Lung (tissue), 12 donors: ENCODE results near the gene ERVMER34-1. TPM values are rescaled to one million over a fixed set of nuclear protein-coding genes. Genes with fewer than 3 reads are reported as not detected.

Source experiments
- ATAC-seq: fragments of 200-7000 bp; cut with Tn5 transposase; one replicate; pipeline ENCODE4 v1.9.1; 2020; ENCODE audit warnings: moderate number of reproducible peaks; ENCODE audit not compliant: insufficient read depth, low FRiP score
- DNase-seq, 3 donors: peaks; one replicate each; pipeline ENCODE4 v3.0.0-alpha.2; 2013 to 2017
- H3K27ac ChIP-seq, 2 donors: one replicate each; pipeline ENCODE4 v1.5.1; 2013; ENCODE audit warnings: mild to moderate bottlenecking in 2 of 2, moderate library complexity in 2 of 2, control low read depth in 1 of 2, inconsistent platforms in 1 of 2, low read depth in 1 of 2, low read length in 1 of 2
- H3K27me3 ChIP-seq, 3 donors: one replicate each; pipeline ENCODE4 v1.5.1; 2013; ENCODE audit warnings: low read length in 2 of 3; ENCODE audit not compliant: control insufficient read depth in 3 of 3, insufficient read depth in 3 of 3
- H3K36me3 ChIP-seq, 4 donors: one replicate each; pipeline ENCODE4 v1.5.1; 2013; ENCODE audit warnings: low read length in 4 of 4, mild to moderate bottlenecking in 1 of 4, moderate library complexity in 1 of 4; ENCODE audit not compliant: control insufficient read depth in 4 of 4, insufficient read depth in 4 of 4
- H3K4me1 ChIP-seq, 5 donors: one replicate each; pipeline ENCODE4 v1.5.1; 2013; ENCODE audit warnings: low read length in 5 of 5, mild to moderate bottlenecking in 2 of 5, moderate library complexity in 1 of 5; ENCODE audit not compliant: control insufficient read depth in 5 of 5, insufficient read depth in 5 of 5
- H3K4me3 ChIP-seq: one replicate; pipeline ENCODE4 v1.5.1; 2013; ENCODE audit warnings: mild to moderate bottlenecking, control low read depth, moderate library complexity
- H3K9ac ChIP-seq, 2 donors: one replicate each; pipeline ENCODE4 v1.5.1; 2013; ENCODE audit warnings: low read length in 2 of 2, control low read depth in 1 of 2; ENCODE audit not compliant: insufficient read depth in 1 of 2
- H3K9me3 ChIP-seq, 4 donors: one replicate each; pipeline ENCODE4 v1.5.1; 2013; ENCODE audit warnings: low read length in 3 of 4, mild to moderate bottlenecking in 1 of 4, moderate library complexity in 1 of 4; ENCODE audit not compliant: control insufficient read depth in 4 of 4, insufficient read depth in 3 of 4
- WGBS, 2 donors: extraction: QIAGEN DNeasy Blood & Tissue Kit; methylation state at CpG; one replicate each; pipeline ENCODE4 v1.1.7; 2013; 5-methylcytosine and 5-hydroxymethylcytosine counted together
- polyA plus RNA-seq, 2 donors: library from polyadenylated mRNA; stranded (reverse); fragments of 200-250 nt; gene quantifications; one replicate each; pipeline ENCODE4 v1.2.1, GENCODE V29; 2013
- total RNA-seq, 2 donors: library from RNA; depleted of rRNA in 1 of 2; stranded (reverse); fragments of >200 nt in 1 of 2; gene quantifications; one replicate each; pipeline ENCODE4 v1.2.1, GENCODE V29; 2014 to 2021
- TF ChIP-seq, protein P1 (sequence below): IDR thresholded peaks from 2 replicates; pipeline ENCODE4 v1.5.1; 2012; ENCODE audit warnings: mild to moderate bottlenecking; ENCODE audit errors: control extremely low read depth, extremely low read depth
- donor health status: control.
- donor health status: control.
- donor health status: Bipolar disorder and iron deficiency.
- donor health status: healthy.
- donor health status: DM: yes; HTN: yes; CAD: no.

ERVMER34-1 gene
- total and polyA plus RNA-seq, 4 donors: 0.83 to 2.2 (median 0.91) TPM

DNA sequence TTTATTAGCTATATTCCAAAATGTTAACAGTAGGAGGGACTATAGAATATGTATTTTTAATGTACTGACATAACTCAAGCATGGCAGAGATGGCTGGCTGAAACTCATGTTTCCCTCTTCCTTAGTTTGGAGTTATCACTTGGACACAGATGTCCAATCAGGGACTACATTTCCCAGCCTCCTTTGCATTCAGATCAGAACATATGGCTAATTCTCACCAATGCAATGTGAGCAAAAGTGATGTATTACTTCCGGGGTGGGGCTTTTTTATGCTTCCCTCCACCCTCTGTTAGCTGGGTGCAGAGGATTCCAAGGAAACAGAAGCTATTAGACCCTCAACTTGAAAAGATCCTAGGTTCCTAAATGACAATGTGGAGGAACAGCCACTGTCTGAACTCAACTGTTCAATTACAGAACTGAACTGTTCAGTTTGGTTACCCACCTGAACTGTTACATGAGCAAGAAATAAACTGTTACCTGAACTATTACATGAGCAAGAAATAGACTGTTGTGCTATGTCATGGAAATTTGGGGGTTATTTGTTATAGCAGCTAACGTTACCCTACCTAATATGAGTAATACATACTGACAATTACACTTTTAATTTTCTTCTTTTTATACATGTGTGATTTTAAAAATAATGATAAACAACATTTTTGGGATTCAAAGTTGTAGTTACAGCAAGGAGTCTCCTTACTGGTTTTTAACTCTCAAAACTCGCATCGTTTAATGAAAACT, 29.6 kb upstream of the ERVMER34-1 start:
- H3K36me3 ChIP-seq: no peaks in the 10 kb centered on the region

GRCh38 chr4:52780206-52780605, 29.0 kb upstream of the ERVMER34-1 start:
- WGBS, 2 donors: 88 to 93% methylated on average over 2 of the region's 2 CpGs
- no peaks in the 10 kb centered on the region for H3K4me1 ChIP-seq
- H3K9me3 ChIP-seq: no peaks in the 10 kb centered on the region
- ATAC-seq (no peak), DNase-seq (no peak)
- H3K9ac ChIP-seq: no peak overlapping the region
- no peaks in the 10 kb centered on the region for H3K36me3 ChIP-seq
- H3K27ac ChIP-seq: no peak overlapping the region
- no peak overlapping the region for H3K4me3 ChIP-seq
- no peaks in the 10 kb centered on the region for H3K27me3 ChIP-seq
- TF ChIP-seq, protein P1, sequence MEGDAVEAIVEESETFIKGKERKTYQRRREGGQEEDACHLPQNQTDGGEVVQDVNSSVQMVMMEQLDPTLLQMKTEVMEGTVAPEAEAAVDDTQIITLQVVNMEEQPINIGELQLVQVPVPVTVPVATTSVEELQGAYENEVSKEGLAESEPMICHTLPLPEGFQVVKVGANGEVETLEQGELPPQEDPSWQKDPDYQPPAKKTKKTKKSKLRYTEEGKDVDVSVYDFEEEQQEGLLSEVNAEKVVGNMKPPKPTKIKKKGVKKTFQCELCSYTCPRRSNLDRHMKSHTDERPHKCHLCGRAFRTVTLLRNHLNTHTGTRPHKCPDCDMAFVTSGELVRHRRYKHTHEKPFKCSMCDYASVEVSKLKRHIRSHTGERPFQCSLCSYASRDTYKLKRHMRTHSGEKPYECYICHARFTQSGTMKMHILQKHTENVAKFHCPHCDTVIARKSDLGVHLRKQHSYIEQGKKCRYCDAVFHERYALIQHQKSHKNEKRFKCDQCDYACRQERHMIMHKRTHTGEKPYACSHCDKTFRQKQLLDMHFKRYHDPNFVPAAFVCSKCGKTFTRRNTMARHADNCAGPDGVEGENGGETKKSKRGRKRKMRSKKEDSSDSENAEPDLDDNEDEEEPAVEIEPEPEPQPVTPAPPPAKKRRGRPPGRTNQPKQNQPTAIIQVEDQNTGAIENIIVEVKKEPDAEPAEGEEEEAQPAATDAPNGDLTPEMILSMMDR: no peak

More for the DNA sequence above, 29.6 kb upstream of the ERVMER34-1 start:
- Histone ChIP-seq H3K27ac (no peak overlapping the region), H3K4me1 (no peaks in the 10 kb centered on the region), H3K4me3 (no peak overlapping the region), H3K9ac (no peak overlapping the region), H3K9me3 (no peaks in the 10 kb centered on the region), H3K27me3 (no peaks in the 10 kb centered on the region)
- TF ChIP-seq, protein P1: no peak
- ATAC-seq: no peak
- DNase-seq: no peak
- 90 to 94% methylated on average over 4 of the region's 4 CpGs for WGBS, 2 donors

- WGBS, 2 donors: 64 to 78% methylated on average over 8 of the region's 8 CpGs
- DNase-seq: no peak
- no peak for ATAC-seq
- TF ChIP-seq, protein P1: no peak
- Histone ChIP-seq H3K27me3 (no peaks in the 10 kb centered on the region), H3K27ac (no peak overlapping the region), H3K9me3 (no peaks in the 10 kb centered on the region), H3K9ac (no peak overlapping the region), H3K4me1 (no peaks in the 10 kb centered on the region), H3K4me3 (no peak overlapping the region), H3K36me3 (no peaks in the 10 kb centered on the region)
Measured at GRCh38 chr4:52760256-52760655, 9.0 kb upstream of the ERVMER34-1 start.

- no peak overlapping the region for H3K4me3 ChIP-seq
- H3K36me3 ChIP-seq: no peaks in the 10 kb centered on the region
- H3K27ac ChIP-seq: no peak overlapping the region
- peaks cover 0 to 6% (median 0%) of the 10 kb centered on the region in 3 donors for H3K27me3 ChIP-seq
- ATAC-seq (no peak), DNase-seq (no peak)
- no peak overlapping the region for H3K9ac ChIP-seq
- H3K9me3 ChIP-seq: no peaks in the 10 kb centered on the region
- peaks cover 0 to 9% (median 0%) of the 10 kb centered on the region in 5 donors for H3K4me1 ChIP-seq
- TF ChIP-seq, protein P1: no peak
Measured at GRCh38 chr4:52755426-52755825, 4.2 kb upstream of the ERVMER34-1 start.
